ENCODE data around the gene PRKN.

DNA sequence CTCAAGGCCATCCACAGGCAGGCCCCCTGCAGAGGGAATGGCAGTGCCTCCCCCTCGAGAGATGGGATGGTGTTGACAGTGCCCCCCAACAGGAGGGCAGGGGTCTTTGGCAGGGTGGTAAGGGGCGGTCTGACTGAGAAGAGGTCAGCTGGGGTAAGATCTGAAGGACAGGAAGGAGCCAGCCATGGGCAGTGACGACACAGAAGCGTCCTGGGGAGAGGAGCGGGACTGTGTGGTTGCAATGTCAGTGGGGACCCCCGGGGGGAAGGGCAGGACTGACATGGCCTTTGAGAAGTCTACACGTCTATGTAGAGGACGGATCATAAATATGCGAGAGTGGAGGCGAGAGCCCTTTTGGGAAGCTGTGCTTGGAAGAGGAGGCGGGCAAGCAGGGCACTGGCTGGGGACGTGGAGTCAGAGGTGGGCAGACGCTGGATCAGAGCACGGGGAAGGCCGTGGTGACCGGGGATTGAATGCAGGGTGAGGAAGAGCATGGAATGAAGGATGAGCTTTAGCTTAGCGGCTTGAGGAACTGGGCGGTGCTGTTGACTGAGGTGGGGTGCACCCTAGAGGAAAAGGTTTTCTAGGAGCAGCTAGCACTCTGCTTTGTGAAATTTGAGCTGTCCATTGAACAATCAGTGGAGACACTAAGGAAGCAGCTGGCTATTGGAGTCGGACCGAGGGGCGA, 1371.3 kb downstream of the PRKN start:
- TF ChIP-seq, protein P1, sequence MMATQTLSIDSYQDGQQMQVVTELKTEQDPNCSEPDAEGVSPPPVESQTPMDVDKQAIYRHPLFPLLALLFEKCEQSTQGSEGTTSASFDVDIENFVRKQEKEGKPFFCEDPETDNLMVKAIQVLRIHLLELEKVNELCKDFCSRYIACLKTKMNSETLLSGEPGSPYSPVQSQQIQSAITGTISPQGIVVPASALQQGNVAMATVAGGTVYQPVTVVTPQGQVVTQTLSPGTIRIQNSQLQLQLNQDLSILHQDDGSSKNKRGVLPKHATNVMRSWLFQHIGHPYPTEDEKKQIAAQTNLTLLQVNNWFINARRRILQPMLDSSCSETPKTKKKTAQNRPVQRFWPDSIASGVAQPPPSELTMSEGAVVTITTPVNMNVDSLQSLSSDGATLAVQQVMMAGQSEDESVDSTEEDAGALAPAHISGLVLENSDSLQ (IDR thresholded peaks at IDR 0.05), result no peak
- no peak for TF ChIP-seq FOXK2 (IDR thresholded peaks at IDR 0.05)
- TF ChIP-seq ARNT (IDR thresholded peaks at IDR 0.05), result no peak
- no peak for TF ChIP-seq FOXA1 (IDR thresholded peaks at IDR 0.05)
- TF ChIP-seq NFRKB (IDR thresholded peaks at IDR 0.05), result no peak

Data from HEK293T (cell line).